Right lobe of liver (tissue), 6 donors: ENCODE data around the gene OCIAD1. TPM values are rescaled to one million over a fixed set of nuclear protein-coding genes. Genes with fewer than 3 reads are reported as not detected.
"Not testable (repeated sequence)": the region's sequence is repeated elsewhere in the genome, so short reads cannot be mapped to it uniquely, and the experiment has no call there.

ENCODE experiments used
- ATAC-seq, 4 donors: fragments of 200-7000 bp; cut with Tn5 transposase; one replicate each; pipeline ENCODE4 v1.9.1; 2020; ENCODE audit warnings: mild to moderate bottlenecking in 4 of 4, moderate library complexity in 4 of 4
- DNase-seq, 3 donors: peaks; one replicate each; pipeline ENCODE4 v3.0.0-alpha.2; 2020
- H3K27ac ChIP-seq, 3 donors: fragments of 200-600 bp; one replicate each; pipeline ENCODE4 v1.8.0; 2022
- H3K27me3 ChIP-seq, 2 donors: fragments of 200-600 bp; one replicate each; pipeline ENCODE4 v1.8.0; 2022
- H3K36me3 ChIP-seq, 4 donors: fragments of 200-600 bp; sonication (generic) in 1 of 4; one replicate each; pipeline versions ENCODE4 v1.5.1 to v1.8.0; 2017 to 2022; ENCODE audit warnings: control low read depth in 1 of 4
- H3K4me1 ChIP-seq, 4 donors: fragments of 200-600 bp; sonication (generic) in 1 of 4; one replicate each; pipeline versions ENCODE4 v1.5.1 to v1.8.0; 2017 to 2022; ENCODE audit warnings: control low read depth in 1 of 4
- H3K4me3 ChIP-seq, 3 donors: fragments of 200-600 bp; one replicate each; pipeline ENCODE4 v1.8.0; 2022
- H3K9me3 ChIP-seq, 4 donors: fragments of 200-600 bp; sonication (generic) in 1 of 4; one replicate each; pipeline versions ENCODE4 v1.5.1 to v1.8.0; 2017 to 2022; ENCODE audit warnings: control low read depth in 1 of 4
- CTCF ChIP-seq, 4 donors: fragments of 200-600 bp in 3 of 4; fragments of 450-650 bp in 1 of 4; IDR thresholded peaks; one replicate each; pipeline versions ENCODE4 v1.5.1 to v1.8.0; 2016 to 2022; ENCODE audit warnings: antibody characterized with exemption in 4 of 4, mild to moderate bottlenecking in 2 of 4
- POLR2A ChIP-seq: fragments of 450-650 bp; IDR thresholded peaks from one replicate; pipeline ENCODE4 v1.6.1; 2017; ENCODE audit warnings: antibody characterized with exemption, mild to moderate bottlenecking
- WGBS: methylation state at CpG from one replicate; pipeline ENCODE4 v1.1.6; 2018; ENCODE audit warnings: low coverage, low lambda C conversion rate; ENCODE audit not compliant: insufficient coverage; ENCODE audit errors: missing lambda C conversion rate; 5-methylcytosine and 5-hydroxymethylcytosine counted together
- intact Hi-C, 2 donors: fragments of 100-400 bp; cut with DNase I; formaldehyde crosslinking; loops; one replicate each; pipeline versions ENCODE4 v1.11.2 to v1.14.1; 2022
- total RNA-seq, 6 experiments: library from RNA; depleted of rRNA in 2 of 6; stranded (reverse); fragments of >200 nt in 2 of 6; fragmentation: NEBNext Ultra II Directional in 3 of 6; extraction: Animal tissue kit (Norgen Biotek cat#: 25700) in 3 of 6; gene quantifications; one replicate each; pipeline versions ENCODE4 v1.1.0 to v1.2.4, GENCODE V29; 2016 to 2023
- donor health status: DM: no; HTN: yes; CAD: no.
- donor health status: DM: no; HTN: no; CAD: no.
- donor health status: DM: no; HTN: no; CAD: no.
- donor health status: DM: no; HTN: yes; CAD: no.
- donor health status: DM: no; HTN: yes; CAD: no.

The OCIAD1 gene
- total RNA-seq, 6 experiments from 2014 or later, result 94.8 to 120 (median 108) TPM

GRCh38 chr4:48854982-48855381, 24.1 kb downstream of the OCIAD1 start:
- Histone ChIP-seq H3K4me1 (no peaks in the 10 kb centered on the region), H3K4me3 (no peak overlapping the region), H3K36me3 (peaks cover 0 to 17% (median 10%) of the 10 kb centered on the region in 4 donors), H3K9me3 (no peaks in the 10 kb centered on the region), H3K27me3 (no peaks in the 10 kb centered on the region), H3K27ac (no peak overlapping the region)
- ATAC-seq (no peak), DNase-seq (no peak)
- TF ChIP-seq POLR2A, result no peak
- intact Hi-C loops, result no loop called here
- WGBS, result 92% methylated on average over 2 of the region's 2 CpGs

GRCh38 chr4:48858130-48858529, 27.2 kb downstream of the OCIAD1 start:
- intact Hi-C loops, result no loop called here
- 68% methylated on average over 7 of the region's 7 CpGs for WGBS
- Histone ChIP-seq H3K27me3 (no peaks in the 10 kb centered on the region), H3K4me1 (no peaks in the 10 kb centered on the region), H3K36me3 (peaks cover 0 to 15% (median 8%) of the 10 kb centered on the region in 4 donors), H3K9me3 (no peaks in the 10 kb centered on the region), H3K4me3 (no peak overlapping the region), H3K27ac (no peak overlapping the region)
- TF ChIP-seq POLR2A, result no peak
- no peak for TF ChIP-seq CTCF (IDR thresholded peaks at IDR 0.05)
- no peak for ATAC-seq
- DNase-seq, result no peak

- ATAC-seq (no peak), DNase-seq (no peak)
- no peaks in the 10 kb centered on the region for H3K9me3 ChIP-seq
- no peaks in the 10 kb centered on the region for H3K27me3 ChIP-seq
- H3K4me3 ChIP-seq, result no peak overlapping the region
- intact Hi-C loops, result no loop called here
- no peaks in the 10 kb centered on the region for H3K4me1 ChIP-seq
- H3K36me3 ChIP-seq, result peaks cover 0 to 14% (median 5%) of the 10 kb centered on the region in 4 donors
- no peak for TF ChIP-seq CTCF (IDR thresholded peaks at IDR 0.05)
- no peak for TF ChIP-seq POLR2A
- H3K27ac ChIP-seq, result no peak overlapping the region
- 79% methylated on average over 3 of the region's 3 CpGs for WGBS
These were observed 31.1 kb downstream of the OCIAD1 start for GRCh38 chr4:48862038-48862437.

GRCh38 chr4:48862661-48863060, 31.8 kb downstream of the OCIAD1 start:
- 78% methylated on average over 1 of the region's 1 CpG for WGBS
- Histone ChIP-seq H3K36me3 (peaks cover 0 to 9% (median 4%) of the 10 kb centered on the region in 4 donors), H3K9me3 (no peaks in the 10 kb centered on the region), H3K27ac (no peak overlapping the region), H3K27me3 (no peaks in the 10 kb centered on the region), H3K4me3 (no peak overlapping the region), H3K4me1 (no peaks in the 10 kb centered on the region)
- intact Hi-C loops, result no loop called here
- ATAC-seq, result no peak
- TF ChIP-seq CTCF (IDR thresholded peaks at IDR 0.05) (no peak), POLR2A (no peak)
- DNase-seq, result no peak

- no peak overlapping the region for H3K27ac ChIP-seq
- DNase-seq (no peak), ATAC-seq (no peak)
- no peaks in the 10 kb centered on the region for H3K9me3 ChIP-seq
- no peak overlapping the region for H3K4me3 ChIP-seq
- H3K4me1 ChIP-seq, result no peaks in the 10 kb centered on the region
- H3K36me3 ChIP-seq, result peaks cover 0 to 7% (median 2%) of the 10 kb centered on the region in 4 donors
- TF ChIP-seq POLR2A, result no peak
- TF ChIP-seq CTCF (IDR thresholded peaks at IDR 0.05), result no peak
- WGBS, result 85% methylated on average over 4 of the region's 4 CpGs
- no peaks in the 10 kb centered on the region for H3K27me3 ChIP-seq
- intact Hi-C loops, result no loop called here
These were observed 32.8 kb downstream of the OCIAD1 start for GRCh38 chr4:48863728-48864127.

GRCh38 chr4:48864696-48865095, 33.8 kb downstream of the OCIAD1 start:
- WGBS, result 100% methylated on average over 2 of the region's 4 CpGs

More at GRCh38 chr4:48864696-48865095, 33.8 kb downstream of the OCIAD1 start:
- H3K36me3 ChIP-seq, H3K27me3 ChIP-seq, ATAC-seq, H3K4me1 ChIP-seq, intact Hi-C loops, H3K27ac ChIP-seq, H3K9me3 ChIP-seq, DNase-seq, H3K4me3 ChIP-seq: not testable (repeated sequence)
